SJCRH30 (cell line): ENCODE measurements around the gene METTL25B. TPM values are rescaled to one million over a fixed set of nuclear protein-coding genes. Genes with fewer than 3 reads are reported as not detected.

Source experiments
- DNase-seq, 2 experiments: peaks; one replicate each; pipeline ENCODE4 v3.0.0-alpha.2; 2015 to 2020
- H3K27ac ChIP-seq: fragments of 250-450 bp; sonication (Bioruptor Pico); 2 replicates; pipeline ENCODE4 v1.5.1; 2020; ENCODE audit warnings: mild to moderate bottlenecking, moderate library complexity
- H3K27me3 ChIP-seq: fragments of 250-450 bp; sonication (Bioruptor Pico); 2 replicates; pipeline ENCODE4 v1.5.1; 2020; ENCODE audit warnings: mild to moderate bottlenecking, moderate library complexity
- H3K36me3 ChIP-seq: fragments of 250-450 bp; sonication (Bioruptor Pico); 2 replicates; pipeline ENCODE4 v1.5.1; 2020; ENCODE audit warnings: mild to moderate bottlenecking, moderate library complexity
- H3K4me1 ChIP-seq: fragments of 250-450 bp; sonication (Bioruptor Pico); 2 replicates; pipeline ENCODE4 v1.5.1; 2020; ENCODE audit warnings: mild to moderate bottlenecking, moderate library complexity
- H3K4me3 ChIP-seq: fragments of 250-450 bp; sonication (Bioruptor Pico); 2 replicates; pipeline ENCODE4 v1.5.1; 2020; ENCODE audit warnings: mild to moderate bottlenecking, moderate library complexity
- H3K9me3 ChIP-seq: fragments of 250-450 bp; sonication (Bioruptor Pico); replicated peaks from 2 replicates; pipeline ENCODE4 v1.5.1; 2020; ENCODE audit warnings: mild to moderate bottlenecking, moderate library complexity
- total RNA-seq: library from RNA; depleted of rRNA; stranded (reverse); fragments of >200 nt; shearing (Covaris generic); gene quantifications from 2 replicates; pipeline ENCODE4 v1.2.3, GENCODE V29; 2014; rRNA removed

Gene METTL25B
- total RNA-seq, 1 experiment from 2014 or later = 8.6 TPM

GRCh38 chr1:156772728-156773497, 44.6 kb downstream of the METTL25B start:
- Histone ChIP-seq H3K27ac (no peak overlapping the region), H3K36me3 (peaks cover 13% of the 10 kb centered on the region), H3K9me3 (no peaks in the 10 kb centered on the region), H3K4me1 (no peaks in the 10 kb centered on the region; the same call in 1 of the 2 replicates), H3K27me3 (no peaks in the 10 kb centered on the region), H3K4me3 (no peak overlapping the region)
- no peak for DNase-seq

GRCh38 chr1:156773607-156774006, 45.3 kb downstream of the METTL25B start:
- Histone ChIP-seq H3K27me3 (no peaks in the 10 kb centered on the region), H3K4me3 (no peak overlapping the region), H3K9me3 (no peaks in the 10 kb centered on the region), H3K36me3 (peaks cover 13% of the 10 kb centered on the region), H3K27ac (no peak overlapping the region), H3K4me1 (no peaks in the 10 kb centered on the region; the same call in 1 of the 2 replicates)
- DNase-seq = no peak

GRCh38 chr1:156775799-156776198, 47.5 kb downstream of the METTL25B start:
- H3K4me3 ChIP-seq = no peak overlapping the region
- H3K4me1 ChIP-seq = no peaks in the 10 kb centered on the region
- H3K36me3 ChIP-seq = peaks cover 9% of the 10 kb centered on the region
- no peaks in the 10 kb centered on the region for H3K27me3 ChIP-seq
- no peaks in the 10 kb centered on the region for H3K9me3 ChIP-seq
- DNase-seq = no peak
- H3K27ac ChIP-seq = no peak overlapping the region

GRCh38 chr1:156776942-156777341, 48.7 kb downstream of the METTL25B start:
- Histone ChIP-seq H3K4me3 (no peak overlapping the region), H3K27me3 (no peaks in the 10 kb centered on the region), H3K36me3 (peaks cover 8% of the 10 kb centered on the region), H3K27ac (no peak overlapping the region), H3K9me3 (no peaks in the 10 kb centered on the region), H3K4me1 (no peaks in the 10 kb centered on the region)
- DNase-seq = no peak

GRCh38 chr1:156777573-156777972, 49.3 kb downstream of the METTL25B start:
- no peaks in the 10 kb centered on the region for H3K4me1 ChIP-seq

GRCh38 chr1:156781585-156782186, 53.4 kb downstream of the METTL25B start:
- Histone ChIP-seq H3K4me1 (no peaks in the 10 kb centered on the region), H3K9me3 (no peaks in the 10 kb centered on the region), H3K36me3 (peaks cover 18% of the 10 kb centered on the region; the same call in 1 of the 2 replicates), H3K27ac (no peak overlapping the region), H3K4me3 (no peak overlapping the region), H3K27me3 (no peaks in the 10 kb centered on the region)
- no peak for DNase-seq

More at GRCh38 chr1:156777573-156777972, 49.3 kb downstream of the METTL25B start:
- no peak for DNase-seq
- Histone ChIP-seq H3K4me3 (no peak overlapping the region), H3K9me3 (no peaks in the 10 kb centered on the region), H3K27me3 (no peaks in the 10 kb centered on the region), H3K36me3 (peaks cover 9% of the 10 kb centered on the region), H3K27ac (no peak overlapping the region)

GRCh38 chr1:156785458-156785857, 57.2 kb downstream of the METTL25B start:
- peaks cover 38% of the 10 kb centered on the region for H3K36me3 ChIP-seq
- DNase-seq = no peak
- H3K4me1 ChIP-seq = no peaks in the 10 kb centered on the region
- H3K9me3 ChIP-seq = no peaks in the 10 kb centered on the region
- no peak overlapping the region for H3K27ac ChIP-seq
- no peaks in the 10 kb centered on the region for H3K27me3 ChIP-seq
- no peak overlapping the region for H3K4me3 ChIP-seq

Other genes with a start within 250 kb of the METTL25B start
- gene MEF2D, start 227.7 kb upstream of the METTL25B start, total RNA-seq = 10.0 and 13.3 TPM in 2 replicates
- 16.8 and 21.3 TPM in 2 replicates for gene IQGAP3, start 155.9 kb upstream of the METTL25B start, total RNA-seq
- not detected in 2 replicates for gene TTC24, start 148.7 kb upstream of the METTL25B start, total RNA-seq
- gene NAXE, start 136.7 kb upstream of the METTL25B start, total RNA-seq = 29.7 and 30.1 TPM in 2 replicates
- gene GPATCH4, start 127.0 kb upstream of the METTL25B start, total RNA-seq = 22.8 and 25.1 TPM in 2 replicates
- 0.20 and 0.23 TPM in 2 replicates for gene HAPLN2, start 109.1 kb upstream of the METTL25B start, total RNA-seq
- 0.05 TPM in 1 of 2 replicates, not detected in the other for gene BCAN, start 86.4 kb upstream of the METTL25B start, total RNA-seq
- 356 and 359 TPM in 2 replicates for gene NES, start 51.1 kb upstream of the METTL25B start, total RNA-seq
- 0.43 and 0.85 TPM in 2 replicates for gene CRABP2, start 22.9 kb upstream of the METTL25B start, total RNA-seq
- 29.1 and 33.7 TPM in 2 replicates for gene ISG20L2, start 297 bp downstream of the METTL25B start, total RNA-seq
- gene MRPL24, start 12.6 kb downstream of the METTL25B start, total RNA-seq = 53.4 and 61.3 TPM in 2 replicates
- 276 and 278 TPM in 2 replicates for gene HDGF, start 23.2 kb downstream of the METTL25B start, total RNA-seq
- 56.4 and 61.2 TPM in 2 replicates for gene PRCC, start 39.1 kb downstream of the METTL25B start, total RNA-seq
- gene SH2D2A, start 88.4 kb downstream of the METTL25B start, total RNA-seq = 0.30 TPM in 1 of 2 replicates, not detected in the other
- gene INSRR, start 130.6 kb downstream of the METTL25B start, total RNA-seq = not detected in 2 replicates
- gene NTRK1, start 132.4 kb downstream of the METTL25B start, total RNA-seq = not detected in 2 replicates
- not detected in 2 replicates for gene PEAR1, start 165.2 kb downstream of the METTL25B start, total RNA-seq
- gene LRRC71, start 192.2 kb downstream of the METTL25B start, total RNA-seq = not detected in 2 replicates